Cerebellar nuclear complex (tissue), 1 donor: ENCODE measurements around the gene DEPP1.

Source experiments
- DNase-seq, 2 experiments: peaks; one replicate each; lab custom pipeline; 2025; lab: John Stamatoyannopoulos, UW

DEPP1 gene

GRCh38 chr10:44980309-44981171 is 1.9 kb upstream of the DEPP1 start:
- DNase-seq, result no peak

GRCh38 chr10:44979281-44980191 is 927 bp upstream of the DEPP1 start:
- no peak for DNase-seq

GRCh38 chr10:44978213-44978569 is 418 bp downstream of the DEPP1 start:
- no peak for DNase-seq

- no peak for DNase-seq
Observed at GRCh38 chr10:44977287-44978212, 1.1 kb downstream of the DEPP1 start.

GRCh38 chr10:44976352-44977198 is 2.0 kb downstream of the DEPP1 start:
- DNase-seq, result no peak

- no peak for DNase-seq
Observed at GRCh38 chr10:44975431-44976331, 2.9 kb downstream of the DEPP1 start.

- peak in 1 of 2 experiments; percentile 27 for DNase-seq
Observed at GRCh38 chr10:44974628-44975430, 3.8 kb downstream of the DEPP1 start.

- DNase-seq, result no peak
Observed at GRCh38 chr10:44974082-44974627, 4.5 kb downstream of the DEPP1 start.

- DNase-seq, result no peak
Observed at GRCh38 chr10:44973323-44974081, 5.1 kb downstream of the DEPP1 start.

- no peak for DNase-seq
Observed at GRCh38 chr10:44972874-44973306, 5.7 kb downstream of the DEPP1 start.

GRCh38 chr10:44971935-44972757 is 6.5 kb downstream of the DEPP1 start:
- DNase-seq, result no peak

GRCh38 chr10:44971434-44971833 is 7.2 kb downstream of the DEPP1 start:
- DNase-seq, result no peak

- no peak for DNase-seq
Observed at GRCh38 chr10:44970812-44971395, 7.7 kb downstream of the DEPP1 start.

- no peak for DNase-seq
Observed at GRCh38 chr10:44969854-44970253, 8.8 kb downstream of the DEPP1 start.

GRCh38 chr10:44968500-44969400 is 9.9 kb downstream of the DEPP1 start:
- DNase-seq, result no peak
